ENCODE data around the gene CFAP57.

The CFAP57 gene

DNA sequence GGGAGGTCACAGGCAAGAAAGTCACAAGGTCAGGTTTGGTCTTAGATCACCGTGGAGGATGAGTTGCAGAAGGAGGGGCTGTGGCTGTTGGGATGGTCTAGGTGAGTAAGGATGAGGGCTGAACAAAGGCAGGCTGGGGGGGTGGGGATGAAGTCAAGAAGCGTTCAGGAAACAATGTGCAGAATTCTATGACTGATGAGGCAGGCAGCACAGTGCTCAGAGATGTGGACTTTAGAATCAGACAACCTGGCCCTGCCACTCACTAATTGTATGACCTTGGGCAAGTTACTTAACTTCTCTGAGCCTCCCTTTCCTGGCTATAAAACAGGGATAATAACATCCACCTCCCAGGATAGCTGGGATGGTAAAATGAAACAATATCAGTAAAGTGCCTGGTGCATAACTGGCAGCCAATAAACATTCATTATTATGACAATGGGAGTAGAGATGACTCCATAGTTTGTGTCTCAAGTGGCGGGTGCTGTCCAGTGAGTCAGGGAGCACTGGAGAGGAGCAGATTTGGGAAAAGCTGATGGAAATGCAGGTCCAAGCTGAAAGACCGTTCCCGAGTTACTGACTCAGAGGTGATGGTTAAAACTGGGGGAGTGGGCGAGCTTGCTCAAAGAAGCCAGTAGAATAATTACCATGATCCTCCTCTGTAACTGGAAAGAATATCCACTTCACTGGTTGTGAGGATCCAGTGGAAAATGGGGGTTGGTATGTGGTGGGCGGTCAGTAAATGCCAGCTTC lies 130.8 kb downstream of the CFAP57 start:
- DNase-seq (ENCODE audit: low spot score), result no peak
- no peak for TF ChIP-seq CTCF (IDR thresholded peaks at IDR 0.05; ENCODE audit: extremely low read depth, missing control alignments)

GRCh38 chr1:43303471-43304313 lies 131.6 kb downstream of the CFAP57 start:
- DNase-seq (ENCODE audit: low spot score), result no peak
- no peak for TF ChIP-seq CTCF (IDR thresholded peaks at IDR 0.05; ENCODE audit: extremely low read depth, missing control alignments)

Measured in GM20000 (cell line).